ENCODE measurements around the gene TMTC3. TPM values are rescaled to one million over a fixed set of nuclear protein-coding genes. Genes with fewer than 3 reads are reported as not detected.

The TMTC3 gene
- total RNA-seq: 36.6 to 39.3 TPM (median 37.2 TPM) in 3 replicates

DNA sequence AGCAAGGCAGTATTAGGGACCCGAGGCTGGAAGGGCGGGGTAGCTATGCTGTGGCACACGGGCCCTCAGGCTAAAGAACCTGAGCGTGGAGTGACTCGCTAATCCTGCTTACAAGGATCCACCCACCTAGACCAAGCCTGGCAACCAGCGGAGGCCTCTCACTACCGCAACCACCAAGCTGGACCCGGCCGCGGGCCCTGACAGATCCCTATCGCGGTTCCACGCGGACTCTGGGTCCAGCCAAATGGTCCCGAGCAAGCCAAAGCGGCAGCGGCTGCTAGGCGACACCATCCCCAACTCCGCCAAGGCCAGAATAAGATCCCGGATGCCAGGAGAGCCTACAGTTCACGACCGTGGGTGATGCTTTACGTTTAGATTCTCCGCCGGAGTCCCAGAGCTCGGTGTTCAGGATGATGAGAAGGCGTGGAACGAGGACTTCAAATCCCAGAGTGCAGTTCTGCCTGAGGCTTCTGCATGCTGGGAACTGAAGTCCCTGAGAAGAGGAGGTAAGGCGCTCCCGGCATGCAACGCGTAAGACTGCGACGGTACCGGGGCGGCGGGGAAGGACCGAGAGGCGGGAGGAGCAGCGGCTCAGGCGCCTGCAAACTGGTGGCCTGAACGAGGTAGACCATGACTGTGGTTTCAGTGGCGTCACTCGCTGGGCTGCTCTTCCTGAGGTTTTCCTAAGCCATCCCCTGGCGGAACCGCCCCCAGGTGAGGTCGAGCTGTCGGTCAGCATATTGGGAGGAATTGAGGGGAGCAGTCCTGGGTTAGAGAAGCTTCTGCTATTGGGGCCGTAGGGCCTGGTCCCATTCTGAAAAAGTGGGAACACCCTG, at the start of gene TMTC3, which contains the start of gene CEP290:
Gene TMTC3, plus strand, starts transcription at position 534 of the 836 bp plus-strand sequence. CDS start 6,009 bp downstream, outside the sequence.
Gene CEP290, minus strand, starts transcription at position 315 of the 836 bp plus-strand sequence. CDS start 781 bp downstream, outside the sequence.
- peak; percentile 78 to 89 for DNase-seq (ENCODE audit: low spot score in 2 of 2, unreplicated experiment in 2 of 2)
- TF ChIP-seq, protein P1, sequence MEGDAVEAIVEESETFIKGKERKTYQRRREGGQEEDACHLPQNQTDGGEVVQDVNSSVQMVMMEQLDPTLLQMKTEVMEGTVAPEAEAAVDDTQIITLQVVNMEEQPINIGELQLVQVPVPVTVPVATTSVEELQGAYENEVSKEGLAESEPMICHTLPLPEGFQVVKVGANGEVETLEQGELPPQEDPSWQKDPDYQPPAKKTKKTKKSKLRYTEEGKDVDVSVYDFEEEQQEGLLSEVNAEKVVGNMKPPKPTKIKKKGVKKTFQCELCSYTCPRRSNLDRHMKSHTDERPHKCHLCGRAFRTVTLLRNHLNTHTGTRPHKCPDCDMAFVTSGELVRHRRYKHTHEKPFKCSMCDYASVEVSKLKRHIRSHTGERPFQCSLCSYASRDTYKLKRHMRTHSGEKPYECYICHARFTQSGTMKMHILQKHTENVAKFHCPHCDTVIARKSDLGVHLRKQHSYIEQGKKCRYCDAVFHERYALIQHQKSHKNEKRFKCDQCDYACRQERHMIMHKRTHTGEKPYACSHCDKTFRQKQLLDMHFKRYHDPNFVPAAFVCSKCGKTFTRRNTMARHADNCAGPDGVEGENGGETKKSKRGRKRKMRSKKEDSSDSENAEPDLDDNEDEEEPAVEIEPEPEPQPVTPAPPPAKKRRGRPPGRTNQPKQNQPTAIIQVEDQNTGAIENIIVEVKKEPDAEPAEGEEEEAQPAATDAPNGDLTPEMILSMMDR (IDR thresholded peaks at IDR 0.05; ENCODE audit: unreplicated experiment): no peak
- Mint-ChIP-seq H3K9me3 (no peaks in the 10 kb centered on the region), H3K4me3 (peak within 1 kb of the TSS; percentile 93), H3K4me1 (peaks cover 35% of the 10 kb centered on the region), H3K27me3 (ENCODE audit: low read depth) (no peaks in the 10 kb centered on the region), H3K27ac (peak within 1 kb of the TSS; percentile 94), H3K36me3 (peaks cover 8% of the 10 kb centered on the region)

DNA sequence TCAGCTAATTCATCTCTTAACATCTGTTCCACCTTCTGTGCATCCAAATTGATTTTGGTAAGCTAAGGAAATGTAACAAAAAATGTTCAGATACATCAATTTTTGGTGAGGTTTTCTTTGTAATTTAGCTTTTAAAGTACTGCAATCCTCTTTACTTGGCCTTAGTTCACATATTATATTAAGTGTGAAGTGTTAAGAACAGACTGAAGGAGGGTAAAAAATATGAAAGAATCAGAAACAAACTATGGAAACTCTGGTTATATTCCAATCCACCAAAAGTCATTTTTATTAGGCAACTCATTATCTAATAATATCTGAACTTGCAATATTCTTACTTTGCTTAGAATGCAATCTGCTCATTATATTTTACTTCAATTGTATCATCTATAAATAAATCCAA, 49.3 kb upstream of the TMTC3 start:
- TF ChIP-seq, protein P1 (IDR thresholded peaks at IDR 0.05; ENCODE audit: unreplicated experiment): no peak
- no peak overlapping the region for H3K27ac Mint-ChIP-seq
- no peak overlapping the region for H3K4me3 Mint-ChIP-seq
- DNase-seq (ENCODE audit: low spot score in 2 of 2, unreplicated experiment in 2 of 2): no peak
- H3K27me3 Mint-ChIP-seq (ENCODE audit: low read depth): no peaks in the 10 kb centered on the region
- peaks cover 16% of the 10 kb centered on the region for H3K36me3 Mint-ChIP-seq
- no peaks in the 10 kb centered on the region for H3K4me1 Mint-ChIP-seq
- no peaks in the 10 kb centered on the region for H3K9me3 Mint-ChIP-seq

DNA sequence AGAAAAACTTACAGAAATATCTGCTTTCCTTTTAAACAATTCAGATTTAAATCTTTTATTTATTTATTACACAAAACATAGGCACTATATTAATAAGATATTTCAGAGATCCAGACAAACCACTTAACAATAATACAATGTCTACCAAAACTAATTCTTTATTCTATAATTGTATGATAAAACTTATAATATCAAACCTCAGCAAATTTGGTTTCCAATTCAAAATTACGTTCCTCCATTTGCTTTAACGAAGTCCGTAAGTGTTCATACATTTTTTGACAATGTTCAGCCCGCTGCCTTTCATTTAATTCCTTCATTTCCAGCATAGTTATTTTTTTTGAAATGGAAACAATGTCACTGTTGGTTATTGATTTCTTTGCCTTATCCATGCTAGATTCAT, 48.5 kb upstream of the TMTC3 start:
- no peak overlapping the region for H3K27ac Mint-ChIP-seq
- TF ChIP-seq, protein P1 (IDR thresholded peaks at IDR 0.05; ENCODE audit: unreplicated experiment): no peak
- no peaks in the 10 kb centered on the region for H3K27me3 Mint-ChIP-seq (ENCODE audit: low read depth)
- H3K4me3 Mint-ChIP-seq: no peak overlapping the region
- H3K36me3 Mint-ChIP-seq: peaks cover 20% of the 10 kb centered on the region
- H3K9me3 Mint-ChIP-seq: no peaks in the 10 kb centered on the region
- no peak for DNase-seq (ENCODE audit: low spot score in 2 of 2, unreplicated experiment in 2 of 2)
- no peaks in the 10 kb centered on the region for H3K4me1 Mint-ChIP-seq

DNA sequence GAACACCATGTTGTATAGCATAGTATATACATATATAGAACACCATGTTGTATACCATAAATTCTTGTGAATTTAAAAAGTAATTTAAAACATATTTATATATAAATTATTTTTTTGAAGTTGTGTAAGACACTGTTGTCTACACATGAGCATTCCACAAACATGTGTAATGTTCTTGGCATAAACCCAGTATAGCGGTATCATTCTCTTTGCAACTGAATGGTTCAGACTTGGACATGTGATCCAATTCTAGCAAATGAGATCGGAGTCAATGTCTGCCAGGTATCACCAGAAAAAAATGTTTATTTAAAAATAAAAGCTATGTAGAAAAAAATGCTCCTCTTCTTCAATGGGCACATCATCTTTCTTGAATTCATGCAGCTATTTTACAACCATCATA, 34.1 kb upstream of the TMTC3 start:
- Mint-ChIP-seq H3K36me3 (peaks cover 19% of the 10 kb centered on the region), H3K27ac (no peak overlapping the region), H3K4me1 (no peaks in the 10 kb centered on the region), H3K4me3 (no peak overlapping the region), H3K27me3 (ENCODE audit: low read depth) (no peaks in the 10 kb centered on the region), H3K9me3 (no peaks in the 10 kb centered on the region)
- DNase-seq (ENCODE audit: low spot score in 2 of 2, unreplicated experiment in 2 of 2): no peak
- TF ChIP-seq, protein P1 (IDR thresholded peaks at IDR 0.05; ENCODE audit: unreplicated experiment): no peak

DNA sequence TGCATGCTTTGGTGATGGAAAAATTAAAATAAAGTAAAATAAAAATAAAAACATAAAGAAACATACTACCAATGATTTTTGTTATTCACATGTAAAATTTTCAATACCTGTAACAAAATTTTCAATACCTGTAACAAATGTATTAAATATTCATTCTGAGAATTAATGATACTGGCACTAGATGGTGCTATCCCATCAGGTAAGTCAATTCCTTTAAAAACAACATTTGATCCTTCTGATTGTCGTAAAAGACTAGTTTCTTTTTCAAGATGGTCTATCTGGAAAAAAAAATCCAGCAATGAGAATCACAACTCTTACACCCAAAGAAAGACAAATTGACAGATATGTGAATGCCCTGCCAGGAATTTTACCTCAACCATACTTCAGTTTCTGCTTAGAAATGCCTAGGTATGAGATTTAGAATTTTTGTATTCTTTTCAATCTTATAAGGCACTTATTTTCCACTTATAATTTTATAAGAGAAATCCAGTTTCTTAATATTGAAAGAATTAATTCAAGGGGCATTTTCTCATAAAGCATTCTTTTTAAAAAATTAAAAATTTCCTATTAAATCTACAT, 30.9 kb upstream of the TMTC3 start:
- no peaks in the 10 kb centered on the region for H3K9me3 Mint-ChIP-seq
- H3K36me3 Mint-ChIP-seq: peaks cover 30% of the 10 kb centered on the region
- no peaks in the 10 kb centered on the region for H3K27me3 Mint-ChIP-seq (ENCODE audit: low read depth)
- H3K4me1 Mint-ChIP-seq: no peaks in the 10 kb centered on the region
- TF ChIP-seq, protein P1 (IDR thresholded peaks at IDR 0.05; ENCODE audit: unreplicated experiment): no peak
- DNase-seq (ENCODE audit: low spot score in 2 of 2, unreplicated experiment in 2 of 2): no peak
- peak overlapping the region; percentile 41 for H3K27ac Mint-ChIP-seq
- H3K4me3 Mint-ChIP-seq: no peak overlapping the region

Data from mesothelial cell of epicardium (in vitro differentiated cells).